Tibial artery (tissue), 4 donors: Measurements from ENCODE around the gene KCMF1.

Source experiments
- DNase-seq, 2 donors: peaks; one replicate each; pipeline ENCODE4 v3.0.0-alpha.2; 2019
- H3K27ac ChIP-seq, 2 donors: fragments of 200-600 bp; sonication (generic) in 1 of 2; 1 replicate in 1 of 2; 2 replicates in 1 of 2; pipeline ENCODE4 v1.5.1; 2018 to 2019; ENCODE audit warnings: mild to moderate bottlenecking in 1 of 2
- H3K27me3 ChIP-seq, 2 donors: fragments of 200-600 bp; sonication (generic) in 1 of 2; one replicate each; pipeline versions ENCODE4 v1.5.1 to v1.6.0; 2016 to 2019
- H3K36me3 ChIP-seq, 3 donors: fragments of 200-600 bp; sonication (generic) in 2 of 3; one replicate each; pipeline ENCODE4 v1.5.1; 2016 to 2019; ENCODE audit warnings: mild to moderate bottlenecking in 2 of 3
- H3K4me1 ChIP-seq, 4 donors: fragments of 200-600 bp; sonication (generic) in 2 of 4; 1 replicate in 3 of 4; 2 replicates in 1 of 4; pipeline ENCODE4 v1.5.1; 2016 to 2019
- H3K4me3 ChIP-seq, 2 donors: fragments of 200-600 bp; sonication (generic) in 1 of 2; 1 replicate in 1 of 2; 2 replicates in 1 of 2; pipeline ENCODE4 v1.5.1; 2018 to 2019; ENCODE audit warnings: mild to moderate bottlenecking in 2 of 2
- H3K9me3 ChIP-seq, 3 donors: fragments of 200-600 bp; sonication (generic) in 1 of 3; one replicate each; pipeline ENCODE4 v1.5.1; 2016 to 2019
- CTCF ChIP-seq, 2 experiments: fragments of 200-600 bp in 1 of 2; fragments of 450-650 bp in 1 of 2; IDR thresholded peaks; one replicate each; pipeline ENCODE4 v1.5.1; 2017 to 2019; ENCODE audit warnings: antibody characterized with exemption in 2 of 2, mild to moderate bottlenecking in 1 of 2, moderate library complexity in 1 of 2
- intact Hi-C: fragments of 100-400 bp; cut with DNase I; formaldehyde crosslinking; loops from one replicate; pipeline ENCODE4 v1.15.0; 2023; ENCODE audit warnings: low total_unique reads

KCMF1 gene

DNA sequence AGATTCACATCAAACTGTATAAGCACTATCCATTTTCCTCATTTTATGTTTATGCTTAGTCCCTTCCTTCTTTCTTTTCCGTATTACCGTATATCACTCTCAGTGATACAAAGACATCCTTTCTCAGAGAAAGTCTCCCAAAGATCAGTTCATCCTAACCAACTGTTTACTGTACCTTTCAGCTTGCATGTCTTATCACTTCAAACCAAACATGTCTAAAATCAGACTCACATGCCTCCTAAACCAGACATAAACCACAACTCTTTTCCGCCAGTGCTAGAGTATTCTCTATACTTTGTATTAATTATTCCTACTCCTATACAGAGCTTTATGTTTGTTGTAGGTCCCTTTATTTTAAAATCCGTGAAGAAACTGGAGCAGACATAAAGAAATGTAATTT, 41.5 kb downstream of the KCMF1 start:
- no peak overlapping the region for H3K4me3 ChIP-seq
- no peak for DNase-seq
- H3K9me3 ChIP-seq = no peaks in the 10 kb centered on the region
- H3K36me3 ChIP-seq = peaks cover 0 to 11% (median 0%) of the 10 kb centered on the region in 3 donors
- H3K27me3 ChIP-seq = no peaks in the 10 kb centered on the region
- intact Hi-C loops = no loop called here
- no peak overlapping the region for H3K27ac ChIP-seq
- H3K4me1 ChIP-seq = peaks cover 0 to 58% (median 16%) of the 10 kb centered on the region in 4 donors
- TF ChIP-seq CTCF (IDR thresholded peaks at IDR 0.05) = no peak

- intact Hi-C loops = no loop called here
- no peak overlapping the region for H3K27ac ChIP-seq
These were observed 41.9 kb downstream of the KCMF1 start for GRCh38 chr2:85012855-85013254.

GRCh38 chr2:85015653-85016360, 44.8 kb downstream of the KCMF1 start:
- Histone ChIP-seq H3K4me1 (peaks cover 0 to 66% (median 21%) of the 10 kb centered on the region in 4 donors), H3K27ac (no peak overlapping the region), H3K9me3 (no peaks in the 10 kb centered on the region), H3K27me3 (no peaks in the 10 kb centered on the region), H3K36me3 (no peaks in the 10 kb centered on the region), H3K4me3 (no peak overlapping the region)
- DNase-seq = no peak
- no peak for TF ChIP-seq CTCF (IDR thresholded peaks at IDR 0.05)
- intact Hi-C loops = no loop called here

More at GRCh38 chr2:85012855-85013254, 41.9 kb downstream of the KCMF1 start:
- Histone ChIP-seq H3K27me3 (no peaks in the 10 kb centered on the region), H3K36me3 (peaks cover 0 to 6% (median 0%) of the 10 kb centered on the region in 3 donors), H3K4me1 (peaks cover 0 to 61% (median 17%) of the 10 kb centered on the region in 4 donors), H3K9me3 (no peaks in the 10 kb centered on the region), H3K4me3 (no peak overlapping the region)
- TF ChIP-seq CTCF (IDR thresholded peaks at IDR 0.05) = no peak
- no peak for DNase-seq

DNA sequence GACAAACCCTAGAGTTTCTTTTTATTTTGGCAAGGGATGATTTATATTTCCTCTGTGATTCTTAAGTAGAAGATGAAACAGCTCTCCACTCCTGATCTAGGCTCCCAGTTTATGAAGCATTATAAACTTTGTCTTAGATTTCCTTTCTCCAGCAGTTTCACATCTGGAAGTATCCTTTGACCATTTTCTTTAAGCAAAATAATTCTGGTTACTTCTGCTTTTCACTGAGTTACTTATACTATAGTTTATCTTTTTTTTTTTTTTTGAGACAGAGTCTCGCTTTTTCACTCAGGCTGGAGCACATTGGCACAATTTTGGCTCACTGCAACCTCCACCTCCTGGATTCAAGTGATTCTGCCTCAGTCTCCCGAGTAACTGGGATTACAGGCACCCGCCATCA, 45.5 kb downstream of the KCMF1 start:
- intact Hi-C loops = no loop called here
- H3K36me3 ChIP-seq = no peaks in the 10 kb centered on the region
- TF ChIP-seq CTCF (IDR thresholded peaks at IDR 0.05) = no peak
- H3K27ac ChIP-seq = no peak overlapping the region
- no peaks in the 10 kb centered on the region for H3K27me3 ChIP-seq
- DNase-seq = no peak
- no peaks in the 10 kb centered on the region for H3K9me3 ChIP-seq
- H3K4me1 ChIP-seq = peaks cover 0 to 60% (median 19%) of the 10 kb centered on the region in 4 donors
- H3K4me3 ChIP-seq = no peak overlapping the region

GRCh38 chr2:85017411-85018048, 46.6 kb downstream of the KCMF1 start:
- Histone ChIP-seq H3K27me3 (no peaks in the 10 kb centered on the region), H3K4me1 (peaks cover 0 to 50% (median 18%) of the 10 kb centered on the region in 4 donors), H3K9me3 (no peaks in the 10 kb centered on the region), H3K27ac (no peak overlapping the region), H3K4me3 (no peak overlapping the region), H3K36me3 (no peaks in the 10 kb centered on the region)
- DNase-seq = no peak
- peak in 1 of 2 experiments; percentile 21 for TF ChIP-seq CTCF (IDR thresholded peaks at IDR 0.05)
- intact Hi-C loops = no loop called here
